Measurements from ENCODE around the gene MED23.

MED23 gene

GRCh38 chr6:131613296-131613925 is 14.6 kb downstream of the MED23 start:
- Histone ChIP-seq H3K79me2 (ENCODE audit: insufficient read depth, low read length) (no peaks in the 10 kb centered on the region), H3K9me2 (ENCODE audit: low read depth, low read length) (no peaks in the 10 kb centered on the region), H2AFZ (ENCODE audit: low read length) (no peak overlapping the region), H3K4me2 (ENCODE audit: low read length) (no peak overlapping the region), H3K27me3 (ENCODE audit: insufficient read depth, low read length) (no peaks in the 10 kb centered on the region), H3K36me3 (ENCODE audit: insufficient read depth, low read length) (peaks cover 72% of the 10 kb centered on the region), H3K4me3 (ENCODE audit: low read depth, low read length, poor library complexity, severe bottlenecking) (no peak overlapping the region), H4K20me1 (ENCODE audit: insufficient read depth, low read length) (no peaks in the 10 kb centered on the region), H3K9me3 (ENCODE audit: low read length) (no peaks in the 10 kb centered on the region), H3F3A (ENCODE audit: insufficient read depth, low read length) (no peaks in the 10 kb centered on the region), H3K4me1 (ENCODE audit: insufficient read depth, low read length, severe bottlenecking) (no peaks in the 10 kb centered on the region), H3K27ac (ENCODE audit: low read depth, low read length, poor library complexity, severe bottlenecking) (no peak overlapping the region), H3K9ac (ENCODE audit: low read length) (no peak overlapping the region)
- TF ChIP-seq EZH2 (IDR thresholded peaks at IDR 0.05; ENCODE audit: borderline replicate concordance, low read length) (no peak), CTCF (IDR thresholded peaks at IDR 0.05; ENCODE audit: low read length) (no peak)

- Histone ChIP-seq H3K79me2 (ENCODE audit: insufficient read depth, low read length) (no peaks in the 10 kb centered on the region), H3F3A (ENCODE audit: insufficient read depth, low read length) (no peaks in the 10 kb centered on the region), H3K27ac (ENCODE audit: low read depth, low read length, poor library complexity, severe bottlenecking) (no peak overlapping the region), H4K20me1 (ENCODE audit: insufficient read depth, low read length) (no peaks in the 10 kb centered on the region), H3K9me3 (ENCODE audit: low read length) (no peaks in the 10 kb centered on the region), H3K36me3 (ENCODE audit: insufficient read depth, low read length) (peaks cover 73% of the 10 kb centered on the region), H3K9me2 (ENCODE audit: low read depth, low read length) (no peaks in the 10 kb centered on the region), H2AFZ (ENCODE audit: low read length) (no peak overlapping the region), H3K27me3 (ENCODE audit: insufficient read depth, low read length) (no peaks in the 10 kb centered on the region), H3K9ac (ENCODE audit: low read length) (no peak overlapping the region), H3K4me3 (ENCODE audit: low read depth, low read length, poor library complexity, severe bottlenecking) (no peak overlapping the region), H3K4me1 (ENCODE audit: insufficient read depth, low read length, severe bottlenecking) (no peaks in the 10 kb centered on the region), H3K4me2 (ENCODE audit: low read length) (no peak overlapping the region)
- TF ChIP-seq EZH2 (IDR thresholded peaks at IDR 0.05; ENCODE audit: borderline replicate concordance, low read length) = no peak
- no peak for TF ChIP-seq CTCF (IDR thresholded peaks at IDR 0.05; ENCODE audit: low read length)
These were observed 25.2 kb downstream of the MED23 start for GRCh38 chr6:131602781-131603312.

GRCh38 chr6:131600716-131601115 is 27.3 kb downstream of the MED23 start:
- Histone ChIP-seq H3K27ac (ENCODE audit: low read depth, low read length, poor library complexity, severe bottlenecking) (no peak overlapping the region), H3K36me3 (ENCODE audit: insufficient read depth, low read length) (peaks cover 79% of the 10 kb centered on the region)

More at GRCh38 chr6:131600716-131601115, 27.3 kb downstream of the MED23 start:
- Histone ChIP-seq H3K4me2 (ENCODE audit: low read length) (no peak overlapping the region), H2AFZ (ENCODE audit: low read length) (no peak overlapping the region), H3K27me3 (ENCODE audit: insufficient read depth, low read length) (no peaks in the 10 kb centered on the region), H3K79me2 (ENCODE audit: insufficient read depth, low read length) (no peaks in the 10 kb centered on the region), H3K9ac (ENCODE audit: low read length) (no peak overlapping the region), H3K9me2 (ENCODE audit: low read depth, low read length) (no peaks in the 10 kb centered on the region), H3K4me1 (ENCODE audit: insufficient read depth, low read length, severe bottlenecking) (no peaks in the 10 kb centered on the region), H3K4me3 (ENCODE audit: low read depth, low read length, poor library complexity, severe bottlenecking) (no peak overlapping the region), H3K9me3 (ENCODE audit: low read length) (no peaks in the 10 kb centered on the region), H4K20me1 (ENCODE audit: insufficient read depth, low read length) (no peaks in the 10 kb centered on the region), H3F3A (ENCODE audit: insufficient read depth, low read length) (no peaks in the 10 kb centered on the region)
- TF ChIP-seq EZH2 (IDR thresholded peaks at IDR 0.05; ENCODE audit: borderline replicate concordance, low read length) (no peak), CTCF (IDR thresholded peaks at IDR 0.05; ENCODE audit: low read length) (no peak)

Measured in OCI-LY1 (cell line).